ENCODE measurements around the gene RPSA.
"Not testable (repeated sequence)": the region's sequence is repeated elsewhere in the genome, so short reads cannot be mapped to it uniquely, and the experiment has no call there.

Gene RPSA

GRCh38 chr3:39390181-39390580 lies 16.3 kb upstream of the RPSA start:
- no peak for DNase-seq

- no peak for DNase-seq
Observed at GRCh38 chr3:39396690-39397089, 9.8 kb upstream of the RPSA start.

GRCh38 chr3:39398700-39399099 lies 7.8 kb upstream of the RPSA start:
- DNase-seq: no peak

GRCh38 chr3:39401983-39402382 lies 4.5 kb upstream of the RPSA start:
- DNase-seq: no peak

- DNase-seq: no peak
Observed at GRCh38 chr3:39404943-39405686, 1.4 kb upstream of the RPSA start.

GRCh38 chr3:39405687-39406367 lies 693 bp upstream of the RPSA start:
- DNase-seq: no peak

- no peak for DNase-seq
Observed at GRCh38 chr3:39407259-39407629, 724 bp downstream of the RPSA start.

- no peak for DNase-seq
Observed at GRCh38 chr3:39407773-39408492, 1.4 kb downstream of the RPSA start.

- no peak for DNase-seq
Observed at GRCh38 chr3:39408493-39409372, 2.2 kb downstream of the RPSA start.

GRCh38 chr3:39409514-39410136 lies 3.1 kb downstream of the RPSA start:
- DNase-seq: no peak

GRCh38 chr3:39410893-39411292 lies 4.4 kb downstream of the RPSA start:
- no peak for DNase-seq

GRCh38 chr3:39412668-39413260 lies 6.2 kb downstream of the RPSA start:
- no peak for DNase-seq

- no peak for DNase-seq
Observed at GRCh38 chr3:39413691-39414420, 7.3 kb downstream of the RPSA start.

GRCh38 chr3:39414421-39414907 lies 7.9 kb downstream of the RPSA start:
- no peak for DNase-seq

- not testable (repeated sequence) for DNase-seq
Observed at GRCh38 chr3:39415302-39415701, 8.8 kb downstream of the RPSA start.

- no peak for DNase-seq
Observed at GRCh38 chr3:39415983-39416382, 9.5 kb downstream of the RPSA start.

- DNase-seq: not testable (repeated sequence)
Observed at GRCh38 chr3:39416998-39417397, 10.5 kb downstream of the RPSA start.

GRCh38 chr3:39418556-39419225 lies 12.2 kb downstream of the RPSA start:
- not testable (repeated sequence) for DNase-seq

- no peak for DNase-seq
Observed at GRCh38 chr3:39419742-39420315, 13.3 kb downstream of the RPSA start.

- DNase-seq: no peak
Observed at GRCh38 chr3:39420543-39420942, 14.0 kb downstream of the RPSA start.

All from NCI-H1436 (cell line).